Measurements from ENCODE around the gene NOTUM.

The NOTUM gene

GRCh38 chr17:81976332-81977210, 15.6 kb upstream of the NOTUM start:
- DNase-seq = no peak

DNA sequence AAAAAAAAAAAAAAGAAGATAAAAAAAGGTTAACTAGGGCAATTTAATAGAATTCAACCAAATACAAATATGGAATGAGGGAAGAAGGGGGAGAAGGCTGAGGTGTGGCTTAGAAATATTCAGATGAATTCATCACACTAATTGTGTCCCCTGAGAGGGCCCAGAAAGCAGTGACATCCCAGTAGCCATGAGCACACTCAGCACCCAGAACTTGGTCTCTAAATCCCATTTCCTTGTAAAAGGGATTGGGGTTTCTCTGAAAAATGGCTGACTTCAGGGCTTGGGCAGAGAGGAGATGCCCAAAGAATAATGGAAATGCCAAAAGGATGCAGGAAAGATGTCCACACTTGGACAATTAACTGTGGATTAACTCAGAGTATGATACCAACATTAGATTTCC, 12.4 kb upstream of the NOTUM start:
- no peak for DNase-seq

DNA sequence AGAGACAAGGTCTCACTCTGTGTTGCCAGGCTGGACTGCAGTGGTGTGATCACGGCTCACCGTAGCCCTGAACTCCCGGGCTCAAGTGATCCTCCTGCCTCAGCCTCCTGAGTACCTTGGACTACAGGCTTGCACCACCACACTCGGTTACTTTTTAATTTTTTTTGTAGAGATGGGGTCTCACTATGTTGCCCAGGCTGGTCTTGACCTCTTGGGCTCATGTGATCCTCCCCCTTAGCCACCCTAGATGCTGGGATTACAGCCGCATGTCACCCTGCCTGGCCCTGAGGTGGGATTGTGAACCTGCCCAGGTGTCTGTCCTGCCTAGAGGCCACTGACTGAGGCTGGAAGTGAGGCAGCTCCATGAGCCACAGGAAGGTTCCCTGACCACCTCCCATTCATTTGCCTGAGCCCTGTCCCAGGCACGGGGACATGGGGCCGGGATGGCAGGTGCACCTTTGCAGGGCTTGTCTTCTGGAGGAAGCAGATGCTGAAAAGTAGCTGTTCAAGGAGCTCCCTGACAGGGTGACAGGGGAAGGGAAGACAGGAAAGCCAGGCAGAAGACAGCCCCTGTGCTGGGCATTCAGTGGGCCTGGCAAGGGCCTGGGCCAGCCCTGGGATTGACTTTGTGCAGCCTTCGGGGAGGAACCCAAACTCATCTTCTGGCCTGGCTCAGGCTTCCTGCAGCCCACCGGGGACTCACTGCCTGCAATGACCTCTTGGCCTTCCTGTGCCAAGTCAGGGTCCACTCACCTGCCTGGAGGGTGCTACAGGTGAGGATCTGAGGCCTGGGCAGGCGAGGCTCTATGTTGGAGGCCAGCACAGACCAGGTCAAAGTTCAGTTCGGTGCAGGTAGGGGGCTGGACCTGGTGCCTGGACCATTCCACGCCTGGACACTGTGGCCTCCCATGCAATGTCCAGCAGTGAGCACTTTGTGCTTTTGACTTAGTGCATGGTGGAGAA, 8.1 kb upstream of the NOTUM start:
- DNase-seq = no peak

- no peak for DNase-seq
Measured at GRCh38 chr17:81968396-81968745, 7.4 kb upstream of the NOTUM start.

GRCh38 chr17:81967533-81968395, 6.8 kb upstream of the NOTUM start:
- peak; percentile 94 for DNase-seq

GRCh38 chr17:81967244-81967532, 6.2 kb upstream of the NOTUM start:
- DNase-seq = no peak

DNA sequence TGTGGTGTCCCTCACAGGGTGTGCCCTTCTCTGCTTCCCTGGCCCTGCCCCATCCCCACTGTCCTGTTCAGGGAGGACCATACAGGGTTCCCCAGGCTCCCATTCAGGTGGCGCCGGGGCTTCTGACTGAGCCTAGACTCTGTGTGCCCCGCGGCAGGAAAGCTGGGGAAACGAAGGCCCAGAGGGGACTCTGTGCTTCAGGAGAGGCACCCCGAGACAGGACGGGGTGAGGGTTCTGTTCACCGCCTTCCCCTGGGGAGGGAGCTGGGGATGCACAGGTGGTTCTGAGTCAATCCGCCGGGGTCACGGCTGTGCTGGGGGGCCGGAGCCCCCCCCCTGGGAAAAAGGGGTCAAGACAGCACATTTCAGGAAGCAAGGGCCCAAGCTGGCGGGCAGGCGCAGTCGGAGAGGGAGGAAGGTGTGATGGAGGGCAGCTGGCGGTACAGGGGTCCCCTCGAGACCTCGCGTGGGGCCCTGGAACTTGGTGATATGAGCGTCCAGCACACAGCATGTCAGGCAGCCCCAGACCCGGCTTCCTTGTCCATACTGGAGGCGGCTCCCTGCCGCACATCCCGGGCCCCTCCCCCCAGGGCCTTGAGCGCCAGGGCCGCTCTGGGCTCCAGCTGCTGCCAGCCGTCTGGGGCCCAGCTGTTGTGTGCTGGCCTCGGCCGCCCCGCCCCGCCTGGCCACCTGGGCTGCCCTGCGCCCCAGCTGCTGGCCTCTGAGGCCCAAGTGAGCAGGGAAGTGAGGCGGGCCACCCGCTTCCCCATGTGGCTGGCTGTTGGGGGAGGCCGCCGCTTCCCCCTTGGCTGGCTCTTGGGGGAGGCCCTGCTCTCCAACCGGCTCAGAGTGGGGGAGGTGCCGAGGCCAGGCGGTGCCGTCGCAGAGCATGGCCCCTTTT, 5.6 kb upstream of the NOTUM start:
- DNase-seq = peak; percentile 88

GRCh38 chr17:81964081-81964849, 3.3 kb upstream of the NOTUM start:
- no peak for DNase-seq

- peak; percentile 37 for DNase-seq
Measured at GRCh38 chr17:81962499-81963441, 1.8 kb upstream of the NOTUM start.

DNA sequence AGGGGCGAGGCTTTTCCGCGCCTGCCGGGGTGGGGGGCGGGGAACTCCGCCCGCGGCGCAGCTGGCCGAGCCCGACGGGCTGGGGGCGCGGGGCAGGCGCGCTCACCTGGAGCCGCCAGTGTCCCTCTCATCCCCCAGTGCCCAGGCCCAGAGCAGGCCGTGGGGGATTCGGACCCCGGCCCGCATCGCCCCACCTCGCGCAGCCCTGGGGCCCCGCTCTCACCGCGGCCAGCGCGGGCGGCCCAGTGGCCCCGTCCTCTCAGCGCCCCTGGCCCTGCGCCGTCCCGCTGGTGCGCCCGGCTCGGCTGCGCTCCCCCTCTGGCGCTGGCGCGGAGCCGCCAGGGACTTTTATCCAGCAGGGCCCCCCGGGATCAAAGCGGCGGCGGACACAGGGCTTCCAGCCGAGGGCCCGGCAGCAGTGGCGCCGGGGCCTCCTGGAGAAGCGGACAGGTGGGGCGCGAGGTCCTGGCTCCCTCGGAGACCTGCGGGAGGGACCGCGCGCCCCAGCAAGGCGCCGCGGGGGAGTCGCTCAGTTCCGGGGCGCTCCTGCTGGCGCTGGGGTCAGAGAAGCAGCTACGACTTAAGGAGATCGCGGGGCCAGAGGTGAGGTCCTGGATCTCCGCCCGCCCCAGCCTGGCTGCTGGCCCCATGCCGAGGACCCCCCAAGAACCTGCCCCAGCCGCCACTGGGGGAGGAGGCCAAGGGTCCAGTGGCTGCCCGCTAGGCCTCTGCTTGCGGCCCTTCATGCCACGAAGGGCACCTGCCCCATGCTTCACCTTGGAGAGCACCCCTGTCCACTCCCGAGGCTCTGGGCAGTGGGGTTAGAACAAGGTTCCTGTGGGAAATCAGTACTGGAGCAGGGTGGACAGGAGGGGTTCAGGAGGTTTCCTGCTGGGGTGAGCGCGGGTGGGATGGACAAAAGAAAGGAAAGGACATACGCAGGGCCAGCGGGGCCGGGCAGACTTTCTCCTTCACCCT, 823 bp upstream of the NOTUM start:
- no peak for DNase-seq

DNA sequence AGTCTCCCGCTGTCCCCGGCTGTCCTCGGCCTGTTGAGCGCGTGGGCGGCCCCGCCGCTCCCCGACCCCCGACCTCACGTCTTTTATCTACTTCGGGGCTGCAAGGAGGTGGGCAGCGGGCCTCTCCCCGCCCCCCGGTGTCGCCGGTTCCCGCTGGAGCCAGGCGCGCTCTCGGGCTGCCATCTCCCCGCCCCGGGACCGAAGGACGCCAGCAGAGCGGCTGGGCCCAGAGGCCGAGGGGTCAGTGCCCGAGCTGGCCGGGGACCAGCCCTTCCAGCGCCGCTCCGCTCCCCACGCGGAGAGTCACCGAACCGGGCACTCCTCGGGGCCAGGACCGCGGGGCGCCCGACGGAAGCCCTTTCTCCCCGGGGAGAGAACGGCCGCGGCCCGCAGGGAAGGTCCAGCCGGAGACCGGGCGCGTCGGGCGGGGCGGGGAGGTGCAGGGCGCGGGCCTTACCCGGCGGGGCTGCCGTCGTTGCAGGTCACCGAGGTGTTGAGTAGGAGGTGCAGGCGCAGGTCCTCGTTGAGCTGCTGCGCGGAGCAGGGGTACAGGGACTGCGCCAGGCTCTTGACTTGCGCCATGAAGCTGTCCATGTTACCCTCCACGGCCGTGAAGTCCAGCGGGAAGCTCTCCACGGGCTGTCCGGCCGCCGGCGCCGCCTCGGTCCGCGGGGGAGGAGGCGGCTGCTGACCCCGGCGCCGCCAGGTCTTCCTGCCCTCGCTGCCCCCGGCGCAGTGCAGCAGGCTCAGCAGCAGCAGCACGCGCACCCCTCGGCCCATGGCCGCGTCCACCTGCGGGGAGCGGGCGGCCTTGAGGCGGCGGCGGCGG, 643 bp downstream of the NOTUM start:
- peak; percentile 37 for DNase-seq

GRCh38 chr17:81959362-81960129, 1.4 kb downstream of the NOTUM start:
- DNase-seq = peak; percentile 81

DNA sequence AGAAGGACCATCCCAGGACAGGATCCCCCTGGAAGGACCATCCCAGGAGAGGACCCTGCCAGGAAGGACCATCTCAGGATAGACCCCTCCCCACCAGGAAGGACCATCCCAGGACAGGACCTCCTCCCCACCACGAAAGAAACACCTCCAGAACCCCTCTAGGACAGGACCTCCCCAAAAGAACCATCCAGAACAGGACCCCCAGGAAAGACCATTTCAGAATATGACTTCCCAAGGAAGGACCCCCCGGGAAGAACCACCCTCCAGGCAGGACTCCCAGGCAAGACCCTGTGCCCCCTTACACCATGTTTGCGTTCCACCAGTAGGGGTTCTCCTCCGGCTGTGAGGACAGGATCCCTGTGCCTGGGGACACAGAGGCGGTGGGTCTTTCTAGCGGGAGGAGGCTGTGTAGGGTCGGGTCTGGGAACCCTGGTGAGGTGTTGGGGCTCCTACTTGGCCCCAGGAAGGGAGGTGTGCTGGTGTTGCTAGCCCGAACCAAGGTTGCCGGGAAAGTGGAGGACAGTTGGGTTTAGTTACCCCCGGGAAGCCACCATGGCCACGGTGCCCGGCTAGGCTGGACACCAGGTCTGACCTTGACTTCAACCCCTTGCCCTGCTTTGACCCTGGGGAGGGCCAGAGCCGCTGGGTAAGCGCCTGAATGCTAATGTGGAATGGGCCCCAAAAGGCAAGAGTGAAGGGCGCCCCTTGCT, 2.2 kb downstream of the NOTUM start:
- DNase-seq = no peak

- no peak for DNase-seq
Measured at GRCh38 chr17:81957691-81958432, 3.1 kb downstream of the NOTUM start.
